HepG2 (cell line): Measurements from ENCODE around the gene FBXL4. TPM values are rescaled to one million over a fixed set of nuclear protein-coding genes. Genes with fewer than 3 reads are reported as not detected.
A peak's percentile ranks its signal among the peaks of the same experiment; 100 is the strongest.

Experiments used
- ATAC-seq: fragments of 200-7000 bp; cut with Tn5 transposase; 3 replicates; pipeline ENCODE4 v1.9.1; 2020; ENCODE audit warnings: mild to moderate bottlenecking, moderate library complexity
- BruUV-seq: library from RNA; stranded (reverse); fragments of 400-500 nt; replicated peaks from 2 replicates; lab custom pipeline; 2021; lab: Mats Ljungman, UMichigan
- CTCF ChIA-PET: fragments of 300-600 bp; formaldehyde crosslinking; extraction: SDS; loops from one replicate; lab custom pipeline; 2021; ENCODE audit warnings: low total read pairs, inconsistent platforms, low intra/inter-chr PET ratio; lab: Yijun Ruan, JAX
- POLR2A ChIA-PET: fragments of 350-600 bp; sonication (Branson Sonifier 250); formaldehyde crosslinking; loops from one replicate; lab custom pipeline; 2020; ENCODE audit warnings: antibody characterized with exemption, inconsistent platforms; lab: Yijun Ruan, JAX
- DNase-seq: peaks from one replicate; pipeline ENCODE4 v3.0.0-alpha.2; 2015; ENCODE audit warnings: low spot score
- FAIRE-seq: peaks from 3 replicates; lab custom pipeline; 2011; peaks lifted over from hg19 to GRCh38; lab: Jason Lieb, UNC
- H2AFZ ChIP-seq: one replicate; pipeline ENCODE4 v1.6.1; 2011; ENCODE audit warnings: low read length, inconsistent platforms
- H3K27ac ChIP-seq: fragments of 300-600 bp; 3 replicates; pipeline ENCODE4 v1.8.0; 2011; ENCODE audit warnings: mixed run types, mild to moderate bottlenecking, mixed read lengths, low read length, inconsistent platforms; ENCODE audit not compliant: insufficient read depth; ENCODE audit errors: extremely low read length
- H3K27me3 ChIP-seq, 2 experiments: fragments of 200-600 bp in 1 of 2; 2 replicates in 1 of 2; 3 replicates in 1 of 2; pipeline versions ENCODE4 v1.6.0 to v1.8.0; 2011; ENCODE audit warnings: low read length in 2 of 2, mild to moderate bottlenecking in 2 of 2, moderate library complexity in 2 of 2, inconsistent platforms in 1 of 2; ENCODE audit not compliant: insufficient read depth in 2 of 2, control insufficient read depth in 1 of 2
- H3K36me3 ChIP-seq, 2 experiments: fragments of 200-600 bp in 1 of 2; replicated peaks in 1 of 2; 2 replicates in 1 of 2; 3 replicates in 1 of 2; pipeline versions ENCODE4 v1.5.1 to v1.8.0; 2011; ENCODE audit warnings: low read length in 2 of 2, inconsistent platforms in 1 of 2; ENCODE audit not compliant: insufficient read depth in 2 of 2, control insufficient read depth in 1 of 2
- H3K4me1 ChIP-seq: 2 replicates; pipeline ENCODE4 v1.5.1; 2012; ENCODE audit warnings: low read length, inconsistent platforms; ENCODE audit not compliant: insufficient read depth
- H3K4me2 ChIP-seq: 2 replicates; pipeline ENCODE4 v1.6.0; 2011; ENCODE audit warnings: low read depth, low read length, inconsistent platforms
- H3K4me3 ChIP-seq, 3 experiments: fragments of 200-600 bp in 1 of 3; sonication (generic), shearing (Covaris generic) in 1 of 3; replicated peaks in 1 of 3; 2 replicates each; pipeline ENCODE4 v1.5.1; 2011 to 2016; ENCODE audit warnings: low read length in 3 of 3, inconsistent platforms in 2 of 3, low read depth in 2 of 3, mild to moderate bottlenecking in 2 of 3, control low read depth in 1 of 3, mixed read lengths in 1 of 3; ENCODE audit not compliant: insufficient read depth in 1 of 3
- H3K79me2 ChIP-seq: one replicate; pipeline ENCODE4 v1.6.1; 2011; ENCODE audit warnings: low read length, inconsistent platforms; ENCODE audit not compliant: insufficient read depth
- H3K9ac ChIP-seq: 2 replicates; pipeline ENCODE4 v1.6.0; 2011; ENCODE audit warnings: mild to moderate bottlenecking, low read depth, low read length, inconsistent platforms; ENCODE audit not compliant: insufficient read depth
- H3K9me3 ChIP-seq: 2 replicates; pipeline ENCODE4 v1.5.1; 2012; ENCODE audit warnings: mild to moderate bottlenecking, low read length
- H4K20me1 ChIP-seq: 2 replicates; pipeline ENCODE4 v1.6.0; 2011; ENCODE audit warnings: inconsistent platforms, mild to moderate bottlenecking, low read length, moderate library complexity; ENCODE audit not compliant: insufficient read depth
- CHD2 ChIP-seq: IDR thresholded peaks from 2 replicates; pipeline ENCODE4 v1.6.1; 2011; ENCODE audit warnings: low read depth, low read length, improper control_type of control experiment
- DNMT1 ChIP-seq: sonication (generic); formaldehyde crosslinking; IDR thresholded peaks from 2 replicates; pipeline ENCODE4 v1.5.1; 2020; ENCODE audit warnings: mild to moderate bottlenecking, missing genetic modification reagents
- MTA1 ChIP-seq: sonication (generic); formaldehyde crosslinking; IDR thresholded peaks from 2 replicates; pipeline ENCODE4 v1.4.0; 2020; ENCODE audit warnings: missing genetic modification reagents, mild to moderate bottlenecking, borderline replicate concordance
- NFKBIZ ChIP-seq: IDR thresholded peaks from 2 replicates; pipeline ENCODE4 v1.6.1; 2018; ENCODE audit warnings: missing genetic modification reagents, missing compliant biosample characterization
- RFX1 ChIP-seq: fragments of 450-650 bp; IDR thresholded peaks from 2 replicates; pipeline ENCODE4 v1.6.1; 2017
- RFXANK ChIP-seq: IDR thresholded peaks from 2 replicates; pipeline ENCODE4 v1.6.1; 2016
- SP5 ChIP-seq: IDR thresholded peaks from 2 replicates; pipeline ENCODE4 v1.6.1; 2016; ENCODE audit warnings: low read depth, borderline replicate concordance
- ZMYM4 ChIP-seq: sonication (generic); formaldehyde crosslinking; IDR thresholded peaks from 2 replicates; pipeline ENCODE4 v1.8.1; 2023; ENCODE audit warnings: mild to moderate bottlenecking, missing genetic modification reagents
- ZNF543 ChIP-seq: sonication (generic); formaldehyde crosslinking; IDR thresholded peaks from 2 replicates; pipeline ENCODE4 v1.4.0; 2020; ENCODE audit warnings: mild to moderate bottlenecking, missing genetic modification reagents
- WGBS: methylation state at CpG from one replicate; pipeline ENCODE4 v1.1.6; 2017; ENCODE audit warnings: low lambda C conversion rate; 5-methylcytosine and 5-hydroxymethylcytosine counted together
- in situ Hi-C: cut with HindIII; loops from 2 replicates; pipeline ENCODE4 v1.10.0; 2017; ENCODE audit warnings: low pct_unique_long_range_greater_than_20kb; ENCODE audit not compliant: extremely low pct_ligation_motif_present
- intact Hi-C: fragments of 100-400 bp; cut with micrococcal nuclease; formaldehyde crosslinking; loops from one replicate; pipeline ENCODE4 v1.10.0; 2022; ENCODE audit not compliant: unreplicated experiment
- polyA plus RNA-seq, 8 experiments: library from polyadenylated mRNA; depleted of rRNA in 3 of 8; stranded (reverse) in 7 of 8; unstranded in 1 of 8; fragments of >200 nt; fragmentation: Illumina TruSeq in 4 of 8; extraction: Trizol in 4 of 8; gene quantifications; 2 replicates each; pipeline versions ENCODE4 v1.2.1 to v1.2.3, GENCODE V29; 2011 to 2016; ENCODE audit warnings: low read depth in 4 of 8, missing spikeins in 1 of 8, mixed read lengths in 1 of 8; ENCODE audit not compliant: insufficient read depth in 1 of 8
- total RNA-seq, 5 experiments: library from RNA; depleted of rRNA; stranded (reverse); fragments of >200 nt; fragmentation: Illumina TruSeq; extraction: Trizol; gene quantifications; 2 replicates each; pipeline ENCODE4 v1.2.3, GENCODE V29; 2016; ENCODE audit warnings: low read depth in 1 of 5
- TF ChIP-seq, protein P1 (sequence below): sonication (generic); formaldehyde crosslinking; IDR thresholded peaks from 2 replicates; pipeline ENCODE4 v1.4.0; 2020; ENCODE audit warnings: missing genetic modification reagents, borderline replicate concordance
- TF ChIP-seq, protein P2 (sequence below): sonication (generic); formaldehyde crosslinking; IDR thresholded peaks from 2 replicates; pipeline ENCODE4 v1.4.0; 2020; ENCODE audit warnings: missing genetic modification reagents
- TF ChIP-seq, protein P3 (sequence below): sonication (generic); formaldehyde crosslinking; IDR thresholded peaks from 2 replicates; pipeline ENCODE4 v1.4.0; 2020; ENCODE audit warnings: mild to moderate bottlenecking, missing genetic modification reagents
- TF ChIP-seq, protein P4 (sequence below): sonication (generic); formaldehyde crosslinking; IDR thresholded peaks from 2 replicates; pipeline ENCODE4 v1.4.0; 2020; ENCODE audit warnings: low read depth, mild to moderate bottlenecking, missing genetic modification reagents

FBXL4 gene
- total and polyA plus RNA-seq, 2 of the 13 experiments (the other 11 are each of a cell fraction or from before 2014, with no cell fraction given) = 13.2 to 17.6 TPM

DNA sequence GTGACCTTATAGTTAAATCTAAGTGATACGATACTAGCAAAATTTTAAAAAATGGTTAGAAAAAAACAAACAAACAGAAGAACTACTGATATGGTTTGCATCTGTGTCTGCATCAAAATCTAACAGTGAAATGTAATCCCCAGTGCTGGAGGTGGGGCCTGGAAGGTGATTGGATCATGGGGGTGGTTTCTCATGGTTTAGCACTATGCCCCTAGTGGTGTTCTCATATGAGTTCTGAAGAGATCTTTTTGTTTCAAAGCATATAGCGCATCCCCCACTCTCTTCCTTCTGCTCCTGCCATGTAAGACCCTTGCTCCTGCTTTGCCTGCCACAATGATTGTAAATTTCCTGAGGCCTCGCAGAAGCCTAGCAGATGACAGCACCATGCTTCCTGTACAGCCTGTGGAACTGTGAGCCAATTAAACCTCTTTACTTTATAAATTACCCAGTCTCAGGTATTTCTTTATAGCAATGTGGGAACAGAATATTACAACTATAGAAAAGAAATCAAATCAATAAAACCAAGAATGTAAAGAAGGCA, 5.4 kb downstream of the FBXL4 start (continued):
- TF ChIP-seq, protein P1, sequence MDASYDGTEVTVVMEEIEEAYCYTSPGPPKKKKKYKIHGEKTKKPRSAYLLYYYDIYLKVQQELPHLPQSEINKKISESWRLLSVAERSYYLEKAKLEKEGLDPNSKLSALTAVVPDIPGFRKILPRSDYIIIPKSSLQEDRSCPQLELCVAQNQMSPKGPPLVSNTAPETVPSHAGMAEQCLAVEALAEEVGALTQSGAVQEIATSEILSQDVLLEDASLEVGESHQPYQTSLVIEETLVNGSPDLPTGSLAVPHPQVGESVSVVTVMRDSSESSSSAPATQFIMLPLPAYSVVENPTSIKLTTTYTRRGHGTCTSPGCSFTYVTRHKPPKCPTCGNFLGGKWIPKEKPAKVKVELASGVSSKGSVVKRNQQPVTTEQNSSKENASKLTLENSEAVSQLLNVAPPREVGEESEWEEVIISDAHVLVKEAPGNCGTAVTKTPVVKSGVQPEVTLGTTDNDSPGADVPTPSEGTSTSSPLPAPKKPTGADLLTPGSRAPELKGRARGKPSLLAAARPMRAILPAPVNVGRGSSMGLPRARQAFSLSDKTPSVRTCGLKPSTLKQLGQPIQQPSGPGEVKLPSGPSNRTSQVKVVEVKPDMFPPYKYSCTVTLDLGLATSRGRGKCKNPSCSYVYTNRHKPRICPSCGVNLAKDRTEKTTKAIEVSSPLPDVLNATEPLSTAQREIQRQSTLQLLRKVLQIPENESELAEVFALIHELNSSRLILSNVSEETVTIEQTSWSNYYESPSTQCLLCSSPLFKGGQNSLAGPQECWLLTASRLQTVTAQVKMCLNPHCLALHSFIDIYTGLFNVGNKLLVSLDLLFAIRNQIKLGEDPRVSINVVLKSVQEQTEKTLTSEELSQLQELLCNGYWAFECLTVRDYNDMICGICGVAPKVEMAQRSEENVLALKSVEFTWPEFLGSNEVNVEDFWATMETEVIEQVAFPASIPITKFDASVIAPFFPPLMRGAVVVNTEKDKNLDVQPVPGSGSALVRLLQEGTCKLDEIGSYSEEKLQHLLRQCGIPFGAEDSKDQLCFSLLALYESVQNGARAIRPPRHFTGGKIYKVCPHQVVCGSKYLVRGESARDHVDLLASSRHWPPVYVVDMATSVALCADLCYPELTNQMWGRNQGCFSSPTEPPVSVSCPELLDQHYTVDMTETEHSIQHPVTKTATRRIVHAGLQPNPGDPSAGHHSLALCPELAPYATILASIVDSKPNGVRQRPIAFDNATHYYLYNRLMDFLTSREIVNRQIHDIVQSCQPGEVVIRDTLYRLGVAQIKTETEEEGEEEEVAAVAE (CRISPR knock-in tag) = no peak
- TF ChIP-seq ZMYM4 (CRISPR knock-in tag) = 0 out of 2 replicates have a peak, but pooled peaks have one; percentile 29
- TF ChIP-seq, protein P2, sequence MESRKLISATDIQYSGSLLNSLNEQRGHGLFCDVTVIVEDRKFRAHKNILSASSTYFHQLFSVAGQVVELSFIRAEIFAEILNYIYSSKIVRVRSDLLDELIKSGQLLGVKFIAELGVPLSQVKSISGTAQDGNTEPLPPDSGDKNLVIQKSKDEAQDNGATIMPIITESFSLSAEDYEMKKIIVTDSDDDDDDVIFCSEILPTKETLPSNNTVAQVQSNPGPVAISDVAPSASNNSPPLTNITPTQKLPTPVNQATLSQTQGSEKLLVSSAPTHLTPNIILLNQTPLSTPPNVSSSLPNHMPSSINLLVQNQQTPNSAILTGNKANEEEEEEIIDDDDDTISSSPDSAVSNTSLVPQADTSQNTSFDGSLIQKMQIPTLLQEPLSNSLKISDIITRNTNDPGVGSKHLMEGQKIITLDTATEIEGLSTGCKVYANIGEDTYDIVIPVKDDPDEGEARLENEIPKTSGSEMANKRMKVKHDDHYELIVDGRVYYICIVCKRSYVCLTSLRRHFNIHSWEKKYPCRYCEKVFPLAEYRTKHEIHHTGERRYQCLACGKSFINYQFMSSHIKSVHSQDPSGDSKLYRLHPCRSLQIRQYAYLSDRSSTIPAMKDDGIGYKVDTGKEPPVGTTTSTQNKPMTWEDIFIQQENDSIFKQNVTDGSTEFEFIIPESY (CRISPR knock-in tag) = 0 out of 2 replicates have a peak, but pooled peaks have one; percentile 31

DNA sequence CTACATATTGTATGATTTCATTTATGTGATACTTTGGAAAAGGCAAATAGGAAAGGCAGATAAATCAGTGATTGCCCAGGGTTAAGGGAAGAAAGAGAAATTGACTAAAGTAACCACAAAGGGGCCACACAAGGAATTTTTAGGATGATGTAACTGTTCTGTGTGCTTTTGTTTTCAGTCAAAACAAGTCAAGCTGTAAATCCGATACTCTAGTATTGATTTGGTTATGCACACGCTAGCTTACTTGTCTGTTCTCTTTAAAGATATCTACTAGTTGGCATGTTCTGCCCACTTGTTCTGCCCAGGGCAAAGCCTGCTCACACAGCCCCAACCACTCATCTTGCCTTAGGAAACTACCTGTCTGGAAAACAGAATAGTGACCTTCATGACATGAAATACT, 6.4 kb downstream of the FBXL4 start:
- H3K27me3 ChIP-seq = no peaks in the 10 kb centered on the region
- in situ Hi-C loops (no loop called here), intact Hi-C loops (loop anchor here (5.0 kb wide), 1 partner anchor 94 kb away; no protein-coding TSS in a partner anchor)
- H3K9ac ChIP-seq = no peak overlapping the region
- CTCF ChIA-PET = no interaction called here
- 0 out of 2 replicates have a peak overlapping the region, but pooled peaks have one; percentile 10 for H3K4me2 ChIP-seq
- peaks cover 42% of the 10 kb centered on the region for H4K20me1 ChIP-seq
- no peak overlapping the region for H3K27ac ChIP-seq
- FAIRE-seq (no peak), ATAC-seq (no peak), DNase-seq (no peak)
- 63% methylated on average over 2 of the region's 2 CpGs for WGBS
- no peaks in the 10 kb centered on the region for H3K36me3 ChIP-seq
- no peak overlapping the region for H2AFZ ChIP-seq
- peaks cover 6% of the 10 kb centered on the region; the same call in 1 of the 2 replicates for H3K9me3 ChIP-seq
- H3K4me3 ChIP-seq = no peak overlapping the region
- peaks cover 68% of the 10 kb centered on the region for H3K79me2 ChIP-seq
- peaks cover 50% of the 10 kb centered on the region for H3K4me1 ChIP-seq
- POLR2A ChIA-PET = no interaction called here
- BruUV-seq = no TSS peak
- TF ChIP-seq MTA1 (CRISPR knock-in tag) (no peak), ZNF543 (no peak), SP5 (no peak), DNMT1 (CRISPR knock-in tag) (no peak), RFX1 (no peak), CHD2 (no peak), NFKBIZ (CRISPR knock-in tag) (no peak), RFXANK (CRISPR knock-in tag) (no peak)
- TF ChIP-seq, protein P3, sequence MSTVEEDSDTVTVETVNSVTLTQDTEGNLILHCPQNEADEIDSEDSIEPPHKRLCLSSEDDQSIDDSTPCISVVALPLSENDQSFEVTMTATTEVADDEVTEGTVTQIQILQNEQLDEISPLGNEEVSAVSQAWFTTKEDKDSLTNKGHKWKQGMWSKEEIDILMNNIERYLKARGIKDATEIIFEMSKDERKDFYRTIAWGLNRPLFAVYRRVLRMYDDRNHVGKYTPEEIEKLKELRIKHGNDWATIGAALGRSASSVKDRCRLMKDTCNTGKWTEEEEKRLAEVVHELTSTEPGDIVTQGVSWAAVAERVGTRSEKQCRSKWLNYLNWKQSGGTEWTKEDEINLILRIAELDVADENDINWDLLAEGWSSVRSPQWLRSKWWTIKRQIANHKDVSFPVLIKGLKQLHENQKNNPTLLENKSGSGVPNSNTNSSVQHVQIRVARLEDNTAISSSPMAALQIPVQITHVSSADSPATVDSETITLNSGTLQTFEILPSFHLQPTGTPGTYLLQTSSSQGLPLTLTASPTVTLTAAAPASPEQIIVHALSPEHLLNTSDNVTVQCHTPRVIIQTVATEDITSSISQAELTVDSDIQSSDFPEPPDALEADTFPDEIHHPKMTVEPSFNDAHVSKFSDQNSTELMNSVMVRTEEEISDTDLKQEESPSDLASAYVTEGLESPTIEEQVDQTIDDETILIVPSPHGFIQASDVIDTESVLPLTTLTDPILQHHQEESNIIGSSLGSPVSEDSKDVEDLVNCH (CRISPR knock-in tag) = no peak
- TF ChIP-seq, protein P4, sequence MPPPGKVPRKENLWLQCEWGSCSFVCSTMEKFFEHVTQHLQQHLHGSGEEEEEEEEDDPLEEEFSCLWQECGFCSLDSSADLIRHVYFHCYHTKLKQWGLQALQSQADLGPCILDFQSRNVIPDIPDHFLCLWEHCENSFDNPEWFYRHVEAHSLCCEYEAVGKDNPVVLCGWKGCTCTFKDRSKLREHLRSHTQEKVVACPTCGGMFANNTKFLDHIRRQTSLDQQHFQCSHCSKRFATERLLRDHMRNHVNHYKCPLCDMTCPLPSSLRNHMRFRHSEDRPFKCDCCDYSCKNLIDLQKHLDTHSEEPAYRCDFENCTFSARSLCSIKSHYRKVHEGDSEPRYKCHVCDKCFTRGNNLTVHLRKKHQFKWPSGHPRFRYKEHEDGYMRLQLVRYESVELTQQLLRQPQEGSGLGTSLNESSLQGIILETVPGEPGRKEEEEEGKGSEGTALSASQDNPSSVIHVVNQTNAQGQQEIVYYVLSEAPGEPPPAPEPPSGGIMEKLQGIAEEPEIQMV (CRISPR knock-in tag) = no peak
